H1 (cell line): ENCODE data around the gene UBE2D4. TPM values are rescaled to one million over a fixed set of nuclear protein-coding genes. Genes with fewer than 3 reads are reported as not detected.

Experiments used
- CHD7 ChIP-seq: fragments of 300-600 bp; sonication (generic); IDR thresholded peaks from 2 replicates; pipeline ENCODE4 v1.7.1; 2012; ENCODE audit warnings: low read length, moderate library complexity, mild to moderate bottlenecking, inconsistent platforms; ENCODE audit not compliant: insufficient replicate concordance
- RAD21 ChIP-seq, 2 experiments: IDR thresholded peaks in 1 of 2; conservative IDR thresholded peaks in 1 of 2; 2 replicates each; pipeline ENCODE4 v1.6.1; 2011; ENCODE audit warnings: low read depth in 2 of 2, low read length in 2 of 2, improper control_type of control experiment in 1 of 2, inconsistent platforms in 1 of 2, mild to moderate bottlenecking in 1 of 2, moderate library complexity in 1 of 2
- polyA plus RNA-seq, 7 experiments: library from polyadenylated mRNA; depleted of rRNA in 3 of 7; stranded (reverse) in 5 of 7; unstranded in 2 of 7; fragments of >200 nt in 5 of 7; fragments of 200-250 nt in 2 of 7; gene quantifications; 1 replicate in 5 of 7; 2 replicates in 1 of 7; 4 replicates in 1 of 7; pipeline versions ENCODE4 v1.2.1 to v1.2.3, GENCODE V29; 2011 to 2013; ENCODE audit warnings: missing spikeins in 2 of 7, mixed read lengths in 2 of 7
- total RNA-seq: library from RNA; stranded (reverse); fragmentation: NEBNext Ultra II Directional; extraction: Animal tissue kit (Norgen Biotek cat#: 25700); gene quantifications from 2 replicates; pipeline ENCODE4 v1.2.1, GENCODE V29; 2021

Gene UBE2D4
- total and polyA plus RNA-seq, 2 of the 8 experiments (the other 6 are each of a cell fraction or from before 2014, with no cell fraction given) = 3.4 to 9.4 TPM

GRCh38 chr7:43933902-43934560 is 7.8 kb downstream of the UBE2D4 start (continued):
- TF ChIP-seq CHD7 = no peak
- no peak for TF ChIP-seq RAD21 (IDR thresholded peaks at IDR 0.05 in 1 of 2, conservative IDR thresholded peaks at IDR 0.05 in 1 of 2; ENCODE audit: low read depth in 2 of 2, low read length in 2 of 2)
- TF ChIP-seq, all 59 proteins: peak for 0
